Breast epithelium (tissue), 4 donors: Measurements from ENCODE around the gene HNRNPUL2. TPM values are rescaled to one million over a fixed set of nuclear protein-coding genes. Genes with fewer than 3 reads are reported as not detected.
"Not testable (repeated sequence)": the region's sequence is repeated elsewhere in the genome, so short reads cannot be mapped to it uniquely, and the experiment has no call there.

Experiments
- DNase-seq, 2 donors: peaks; one replicate each; pipeline ENCODE4 v3.0.0-alpha.2; 2019; ENCODE audit warnings: low spot score in 2 of 2
- H3K27ac ChIP-seq, 2 donors: fragments of 200-600 bp; sonication (generic) in 1 of 2; one replicate each; pipeline ENCODE4 v1.5.1; 2016 to 2019; ENCODE audit warnings: mild to moderate bottlenecking in 1 of 2
- H3K27me3 ChIP-seq, 2 donors: fragments of 200-600 bp; sonication (generic) in 1 of 2; one replicate each; pipeline versions ENCODE4 v1.5.1 to v1.6.0; 2017 to 2019; ENCODE audit warnings: control low read depth in 1 of 2, mild to moderate bottlenecking in 1 of 2
- H3K36me3 ChIP-seq: fragments of 200-600 bp; one replicate; pipeline ENCODE4 v1.5.1; 2019
- H3K4me1 ChIP-seq, 2 donors: fragments of 200-600 bp; sonication (generic); one replicate each; pipeline ENCODE4 v1.5.1; 2016 to 2019; ENCODE audit warnings: control low read depth in 1 of 2
- H3K4me3 ChIP-seq, 3 donors: fragments of 200-600 bp; sonication (generic); 1 replicate in 2 of 3; 2 replicates in 1 of 3; pipeline ENCODE4 v1.5.1; 2016 to 2019; ENCODE audit warnings: mild to moderate bottlenecking in 3 of 3, moderate library complexity in 2 of 3
- H3K9me3 ChIP-seq, 2 donors: fragments of 200-600 bp; sonication (generic) in 1 of 2; one replicate each; pipeline ENCODE4 v1.5.1; 2016 to 2019; ENCODE audit warnings: control low read depth in 1 of 2
- POLR2A ChIP-seq: fragments of 450-650 bp; IDR thresholded peaks from one replicate; pipeline ENCODE4 v1.6.1; 2016; ENCODE audit warnings: antibody characterized with exemption, mild to moderate bottlenecking, moderate library complexity
- POLR2AphosphoS5 ChIP-seq, 3 donors: sonication (generic); formaldehyde crosslinking; IDR thresholded peaks; one replicate each; pipeline ENCODE4 v1.6.1; 2017; ENCODE audit warnings: antibody characterized with exemption in 3 of 3
- intact Hi-C: fragments of 100-400 bp; cut with DNase I; formaldehyde crosslinking; loops from one replicate; pipeline ENCODE4 v1.15.1; 2023; ENCODE audit warnings: low total_unique reads
- total RNA-seq, 3 donors: library from RNA; depleted of rRNA; stranded (reverse); fragments of >200 nt; gene quantifications; one replicate each; pipeline ENCODE4 v1.1.0, GENCODE V29; 2016
- TF ChIP-seq, protein P1 (sequence below), 3 donors: fragments of 450-650 bp; IDR thresholded peaks; one replicate each; pipeline ENCODE4 v1.5.1; 2016 to 2017; ENCODE audit warnings: antibody characterized with exemption in 3 of 3, mild to moderate bottlenecking in 3 of 3, moderate library complexity in 3 of 3

Gene HNRNPUL2
- total RNA-seq, 3 donors from 2014 or later = 22.3 to 24.5 (median 23.6) TPM

DNA sequence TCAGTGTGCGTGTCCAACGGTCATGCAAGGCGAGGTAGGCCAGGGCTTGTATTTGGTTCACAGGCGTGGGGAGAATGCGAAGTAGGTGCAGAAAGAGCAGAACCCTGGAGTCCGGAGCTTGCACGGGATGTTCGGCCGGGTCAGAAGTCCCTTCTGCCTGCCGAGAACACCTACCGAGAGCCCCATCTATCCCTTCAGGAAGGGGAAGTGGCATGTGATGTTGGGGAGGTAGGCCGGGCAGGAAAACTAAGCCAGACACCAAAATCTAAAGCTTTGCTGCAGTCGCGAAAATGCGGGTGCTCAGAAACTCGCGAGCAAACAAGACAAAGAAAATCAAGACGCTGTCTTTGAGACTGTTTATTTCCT, 43.5 kb upstream of the HNRNPUL2 start:
- Histone ChIP-seq H3K27ac (peak overlapping the region; percentile 94 to 98), H3K27me3 (no peaks in the 10 kb centered on the region), H3K36me3 (peaks cover 4% of the 10 kb centered on the region), H3K4me1 (peaks cover 8 to 9% of the 10 kb centered on the region in 2 donors), H3K9me3 (no peaks in the 10 kb centered on the region), H3K4me3 (peak overlapping the region; percentile 60 to 88 (median 68))
- TF ChIP-seq POLR2A = no peak
- TF ChIP-seq POLR2AphosphoS5 (IDR thresholded peaks at IDR 0.05) = peak in 1 of 3 donors; percentile 4
- DNase-seq = no peak
- intact Hi-C loops = no loop called here

DNA sequence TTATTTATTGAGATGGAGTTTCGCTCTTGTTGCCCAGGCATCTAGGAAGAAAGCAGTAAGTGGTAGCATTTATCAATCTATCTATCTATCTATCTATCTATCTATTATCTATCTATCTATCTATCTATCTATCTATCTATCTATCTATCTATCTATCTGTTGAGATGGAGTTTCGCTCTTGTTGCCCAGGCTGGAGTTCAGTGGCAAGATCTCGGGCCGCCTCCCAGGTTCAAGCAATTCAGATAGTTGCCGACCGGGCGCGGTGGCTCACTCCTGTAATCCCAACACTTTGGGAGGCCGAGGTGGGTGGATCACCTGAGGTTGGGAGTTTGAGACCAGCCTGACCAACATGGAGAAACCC, 33.6 kb upstream of the HNRNPUL2 start:
- H3K27ac ChIP-seq = peak overlapping the region; percentile 88 to 94
- intact Hi-C loops, H3K4me1 ChIP-seq, H3K27me3 ChIP-seq, H3K36me3 ChIP-seq, H3K9me3 ChIP-seq, DNase-seq: not testable (repeated sequence)
- peak overlapping the region; percentile 74 to 97 (median 81) for H3K4me3 ChIP-seq

DNA sequence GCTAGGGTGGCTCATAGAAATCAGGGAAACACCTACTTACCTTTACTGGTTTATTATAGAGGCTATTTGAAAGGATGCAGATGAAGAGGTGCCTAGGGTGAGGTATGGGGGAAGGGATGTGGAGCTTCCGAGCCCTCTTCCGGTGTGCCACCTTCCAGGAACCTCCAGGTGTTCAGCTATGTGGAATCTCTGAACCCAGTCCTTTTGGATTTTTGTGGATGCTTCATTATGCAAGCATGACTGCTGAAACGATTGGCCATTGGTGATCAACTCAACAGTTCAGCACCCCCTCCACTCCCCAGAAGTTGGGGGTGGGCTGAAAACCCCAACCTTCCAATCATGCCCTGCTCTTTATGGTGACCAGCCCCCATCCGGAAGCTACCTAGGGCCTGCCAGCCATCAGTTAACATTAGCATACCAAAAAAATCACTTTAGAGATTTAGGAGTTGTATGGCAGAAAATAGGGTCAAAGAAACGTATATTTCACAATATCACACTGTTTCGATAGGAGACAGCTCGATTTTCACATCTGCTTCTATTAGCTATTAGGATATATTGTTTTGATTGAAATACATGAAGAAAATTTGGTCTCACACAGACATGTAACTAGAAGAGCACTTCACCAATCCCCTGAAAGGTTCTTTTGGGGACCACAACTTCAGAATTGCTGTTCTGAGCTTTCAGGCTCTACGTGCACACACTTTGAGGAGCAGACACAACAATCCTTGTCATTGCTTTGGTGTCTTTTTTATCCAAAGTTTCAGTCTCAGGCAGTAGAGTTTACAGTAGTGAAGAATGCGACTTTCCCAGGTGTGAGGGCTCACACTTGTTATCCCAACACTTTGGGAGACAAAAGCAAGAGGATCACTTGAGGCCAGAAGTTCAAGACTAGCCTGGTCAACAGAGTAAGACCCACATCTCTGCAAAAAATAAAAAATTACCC, 30.9 kb upstream of the HNRNPUL2 start:
- H3K4me1 ChIP-seq = peaks cover 0 to 9% of the 10 kb centered on the region in 2 donors

DNA sequence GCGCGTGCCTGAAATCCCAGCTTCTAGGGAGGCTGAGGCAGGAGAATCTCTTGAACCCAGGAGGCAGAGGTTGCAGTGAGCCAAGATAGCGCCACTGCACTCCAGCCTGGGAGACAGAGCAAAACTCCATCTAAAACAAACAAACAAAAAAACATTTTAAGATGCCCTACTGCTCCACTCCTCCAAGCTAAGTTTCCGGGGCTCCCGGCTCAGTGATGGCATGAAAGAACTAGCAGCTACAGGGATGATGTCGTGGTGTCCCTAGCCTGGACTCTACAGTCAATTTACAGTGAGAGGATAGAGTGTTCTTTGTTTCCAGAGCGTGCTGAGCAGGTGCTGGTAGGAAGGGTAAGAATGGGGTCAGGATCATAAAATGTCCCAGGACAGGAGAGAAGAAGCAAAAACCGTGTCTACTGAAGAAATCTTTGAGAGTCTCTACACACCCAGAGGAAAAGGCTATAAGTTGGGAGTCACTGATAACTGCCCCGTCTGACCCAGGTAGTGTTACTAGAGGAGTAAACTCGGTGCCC, 27.9 kb upstream of the HNRNPUL2 start:
- intact Hi-C loops = no loop called here
- Histone ChIP-seq H3K4me1 (no peaks in the 10 kb centered on the region), H3K4me3 (no peak overlapping the region), H3K27ac (no peak overlapping the region), H3K27me3 (no peaks in the 10 kb centered on the region), H3K9me3 (no peaks in the 10 kb centered on the region), H3K36me3 (no peaks in the 10 kb centered on the region)
- TF ChIP-seq POLR2A (no peak), POLR2AphosphoS5 (IDR thresholded peaks at IDR 0.05) (no peak)
- TF ChIP-seq, protein P1, sequence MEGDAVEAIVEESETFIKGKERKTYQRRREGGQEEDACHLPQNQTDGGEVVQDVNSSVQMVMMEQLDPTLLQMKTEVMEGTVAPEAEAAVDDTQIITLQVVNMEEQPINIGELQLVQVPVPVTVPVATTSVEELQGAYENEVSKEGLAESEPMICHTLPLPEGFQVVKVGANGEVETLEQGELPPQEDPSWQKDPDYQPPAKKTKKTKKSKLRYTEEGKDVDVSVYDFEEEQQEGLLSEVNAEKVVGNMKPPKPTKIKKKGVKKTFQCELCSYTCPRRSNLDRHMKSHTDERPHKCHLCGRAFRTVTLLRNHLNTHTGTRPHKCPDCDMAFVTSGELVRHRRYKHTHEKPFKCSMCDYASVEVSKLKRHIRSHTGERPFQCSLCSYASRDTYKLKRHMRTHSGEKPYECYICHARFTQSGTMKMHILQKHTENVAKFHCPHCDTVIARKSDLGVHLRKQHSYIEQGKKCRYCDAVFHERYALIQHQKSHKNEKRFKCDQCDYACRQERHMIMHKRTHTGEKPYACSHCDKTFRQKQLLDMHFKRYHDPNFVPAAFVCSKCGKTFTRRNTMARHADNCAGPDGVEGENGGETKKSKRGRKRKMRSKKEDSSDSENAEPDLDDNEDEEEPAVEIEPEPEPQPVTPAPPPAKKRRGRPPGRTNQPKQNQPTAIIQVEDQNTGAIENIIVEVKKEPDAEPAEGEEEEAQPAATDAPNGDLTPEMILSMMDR (IDR thresholded peaks at IDR 0.05) = no peak
- DNase-seq = no peak

More for the DNA sequence above, 30.9 kb upstream of the HNRNPUL2 start:
- intact Hi-C loops = no loop called here
- H3K27me3 ChIP-seq = no peaks in the 10 kb centered on the region
- no peaks in the 10 kb centered on the region for H3K36me3 ChIP-seq
- no peak overlapping the region for H3K4me3 ChIP-seq
- no peaks in the 10 kb centered on the region for H3K9me3 ChIP-seq
- H3K27ac ChIP-seq = no peak overlapping the region
- no peak for DNase-seq
- TF ChIP-seq POLR2A (no peak), POLR2AphosphoS5 (IDR thresholded peaks at IDR 0.05) (no peak)
- TF ChIP-seq, protein P1 (IDR thresholded peaks at IDR 0.05) = no peak

DNA sequence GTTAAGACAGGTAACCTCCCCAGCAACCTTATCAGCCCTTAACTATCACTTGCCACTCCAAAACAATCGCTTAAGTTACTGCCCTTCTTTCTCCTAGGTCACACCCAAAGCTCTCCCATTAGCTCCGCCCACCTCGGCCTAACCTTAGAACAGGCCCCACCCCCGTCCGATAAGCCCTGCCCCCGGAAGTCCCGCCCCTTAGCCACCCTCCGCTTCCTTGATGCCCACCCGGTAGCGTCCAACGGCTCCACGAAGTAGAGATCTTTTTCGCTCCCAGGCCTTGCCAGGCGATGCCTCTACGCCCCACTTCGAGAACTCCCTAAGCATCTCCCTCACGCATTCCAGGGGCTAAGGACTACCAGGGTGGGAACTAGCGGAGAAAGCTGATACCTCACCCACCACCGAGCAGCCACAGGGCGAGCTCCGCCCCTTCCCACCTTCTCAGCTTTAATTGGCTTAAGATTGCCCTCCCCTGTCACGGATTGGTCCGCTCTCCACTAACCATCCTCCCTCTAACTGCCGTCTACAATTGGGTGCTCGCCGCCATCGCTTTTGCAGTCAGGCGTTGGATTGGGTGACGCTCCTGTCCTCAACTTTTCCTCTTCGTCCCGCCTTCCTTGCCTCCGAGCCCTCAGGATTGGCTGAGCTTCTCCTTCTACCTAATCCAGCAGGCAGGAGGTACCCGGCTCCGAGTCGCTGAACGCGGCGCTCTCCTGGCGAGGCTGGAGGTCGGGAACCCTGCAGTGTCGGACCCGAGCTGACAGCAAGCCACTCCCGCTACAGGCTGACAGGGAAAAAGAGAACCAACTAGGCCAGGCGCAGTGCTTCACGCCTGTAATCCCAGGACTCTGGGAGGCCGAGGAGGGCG, 26.7 kb upstream of the HNRNPUL2 start, which contains the start of gene ZBTB3:
TSS of gene ZBTB3 (minus strand) at position 425 of the 868 bp plus-strand sequence. CDS start 496 bp downstream, outside the sequence.
- intact Hi-C loops = no loop called here
- TF ChIP-seq, protein P1 (IDR thresholded peaks at IDR 0.05) = peak; percentile 11 to 55 (median 37)
- TF ChIP-seq POLR2A = peak; percentile 51
- TF ChIP-seq POLR2AphosphoS5 (IDR thresholded peaks at IDR 0.05) = peak; percentile 94 to 99 (median 94)
- no peaks in the 10 kb centered on the region for H3K27me3 ChIP-seq
- no peaks in the 10 kb centered on the region for H3K4me1 ChIP-seq
- peak within 1 kb of the TSS; percentile 92 to 93 for H3K27ac ChIP-seq
- peak; percentile 97 to 99 for DNase-seq
- H3K4me3 ChIP-seq = peak within 1 kb of the TSS; percentile 53 to 75 (median 66)
- H3K9me3 ChIP-seq = no peaks in the 10 kb centered on the region
- H3K36me3 ChIP-seq = no peaks in the 10 kb centered on the region
